Natural killer cell (primary cell): ENCODE results near the gene GPR146. TPM values are rescaled to one million over a fixed set of nuclear protein-coding genes. Genes with fewer than 3 reads are reported as not detected.

Experiments used
- ATAC-seq, 3 donors: fragments of 150-1000 bp in 2 of 3; fragments of 200-7000 bp in 1 of 3; cut with Tn5 transposase; 1 replicate in 1 of 3; 2 replicates in 2 of 3; pipeline ENCODE4 v1.10.0; 2021; ENCODE audit warnings: mild to moderate bottlenecking in 2 of 3, moderate library complexity in 2 of 3
- DNase-seq, 2 donors: peaks; one replicate each; pipeline versions ENCODE4 v3.0.0 to v3.0.0-alpha.2; 2013 to 2021; ENCODE audit warnings: mixed read lengths in 1 of 2
- H3K27ac ChIP-seq: one replicate; pipeline ENCODE4 v1.5.1; 2013; ENCODE audit warnings: mild to moderate bottlenecking, low read length
- H3K27me3 ChIP-seq: one replicate; pipeline ENCODE4 v1.6.1; 2013; ENCODE audit warnings: low read length; ENCODE audit not compliant: control insufficient read depth, insufficient read depth
- H3K36me3 ChIP-seq: one replicate; pipeline ENCODE4 v1.6.1; 2013; ENCODE audit warnings: low read length; ENCODE audit not compliant: control insufficient read depth, insufficient read depth
- H3K4me1 ChIP-seq: one replicate; pipeline ENCODE4 v1.6.1; 2013; ENCODE audit warnings: low read length; ENCODE audit not compliant: control insufficient read depth, insufficient read depth
- H3K4me3 ChIP-seq: one replicate; pipeline ENCODE4 v1.5.1; 2013; ENCODE audit warnings: low read length
- H3K9me3 ChIP-seq: one replicate; pipeline ENCODE4 v1.6.1; 2013; ENCODE audit warnings: low read length; ENCODE audit not compliant: control insufficient read depth, insufficient read depth
- H3K27ac Mint-ChIP-seq, 2 donors: one replicate each; pipeline ENCODE4 v1.8.0; 2022; ENCODE audit warnings: mild to moderate bottlenecking in 2 of 2, mixed read lengths in 2 of 2, moderate library complexity in 1 of 2
- H3K27me3 Mint-ChIP-seq, 2 donors: one replicate each; pipeline ENCODE4 v1.8.0; 2022; ENCODE audit warnings: low read depth in 2 of 2, mixed read lengths in 2 of 2
- H3K36me3 Mint-ChIP-seq: one replicate; pipeline ENCODE4 v1.8.0; 2022; ENCODE audit warnings: mixed read lengths
- H3K4me1 Mint-ChIP-seq, 2 donors: one replicate each; pipeline ENCODE4 v1.8.0; 2022; ENCODE audit warnings: mixed read lengths in 2 of 2
- H3K4me3 Mint-ChIP-seq: one replicate; pipeline ENCODE4 v1.8.0; 2022; ENCODE audit warnings: mild to moderate bottlenecking, moderate library complexity, mixed read lengths
- H3K9me3 Mint-ChIP-seq, 2 donors: one replicate each; pipeline ENCODE4 v1.8.0; 2022; ENCODE audit warnings: mixed read lengths in 2 of 2
- CTCF ChIP-seq: fragments of 200-600 bp; IDR thresholded peaks from one replicate; pipeline ENCODE4 v1.8.0; 2022; ENCODE audit warnings: antibody characterized with exemption
- WGBS: methylation state at CpG from one replicate; pipeline ENCODE4 v1.1.7; 2013; ENCODE audit warnings: missing lambda C conversion rate; ENCODE audit not compliant: insufficient coverage; 5-methylcytosine and 5-hydroxymethylcytosine counted together
- intact Hi-C: fragments of 100-400 bp; cut with micrococcal nuclease; formaldehyde crosslinking; loops from one replicate; pipeline ENCODE4 v1.14.2; 2022
- total RNA-seq, 4 donors: library from RNA; stranded (reverse); fragments of 120-200 nt in 1 of 4; gene quantifications; one replicate each; pipeline versions ENCODE4 v1.2.3 to v1.2.4, GENCODE V29; 2013 to 2022

GPR146 gene
- total RNA-seq, 3 donors from 2014 or later (not counting 1 experiment from before 2014, with no cell fraction given): 2.3 to 4.5 (median 2.5) TPM

GRCh38 chr7:1049006-1049741 is 4.8 kb downstream of the GPR146 start:
- H3K27ac ChIP-seq: no peak overlapping the region
- H3K4me3 ChIP-seq: no peak overlapping the region
- no peak overlapping the region for H3K4me3 Mint-ChIP-seq
- WGBS: 43% methylated on average over 23 of the region's 23 CpGs
- no peak for ATAC-seq
- peaks cover 0 to 5% of the 10 kb centered on the region in 2 donors for H3K27me3 Mint-ChIP-seq
- peaks cover 34% of the 10 kb centered on the region for H3K4me1 ChIP-seq
- intact Hi-C loops: no loop called here
- no peaks in the 10 kb centered on the region for H3K36me3 ChIP-seq
- H3K9me3 ChIP-seq: no peaks in the 10 kb centered on the region
- H3K9me3 Mint-ChIP-seq: no peaks in the 10 kb centered on the region
- H3K27ac Mint-ChIP-seq: no peak overlapping the region
- H3K36me3 Mint-ChIP-seq: no peaks in the 10 kb centered on the region
- peaks cover 3% of the 10 kb centered on the region for H3K27me3 ChIP-seq
- DNase-seq: no peak
- H3K4me1 Mint-ChIP-seq: peaks cover 12 to 19% of the 10 kb centered on the region in 2 donors
- no peak for TF ChIP-seq CTCF

- Histone ChIP-seq H3K27me3 (peaks cover 3% of the 10 kb centered on the region), H3K36me3 (no peaks in the 10 kb centered on the region), H3K27ac (no peak overlapping the region), H3K4me1 (peaks cover 34% of the 10 kb centered on the region), H3K9me3 (no peaks in the 10 kb centered on the region), H3K4me3 (no peak overlapping the region)
- Mint-ChIP-seq H3K27me3 (peaks cover 0 to 8% of the 10 kb centered on the region in 2 donors), H3K4me1 (peaks cover 11 to 20% of the 10 kb centered on the region in 2 donors), H3K9me3 (no peaks in the 10 kb centered on the region), H3K36me3 (no peaks in the 10 kb centered on the region), H3K4me3 (no peak overlapping the region), H3K27ac (no peak overlapping the region)
- WGBS: 63% methylated on average over 8 of the region's 8 CpGs
- TF ChIP-seq CTCF: no peak
- no peak for ATAC-seq
- DNase-seq: no peak
- intact Hi-C loops: no loop called here
These were observed 5.5 kb downstream of the GPR146 start for GRCh38 chr7:1049801-1050200.

GRCh38 chr7:1050254-1050906 is 6.0 kb downstream of the GPR146 start:
- Mint-ChIP-seq H3K4me1 (peaks cover 5 to 20% of the 10 kb centered on the region in 2 donors), H3K27ac (no peak overlapping the region), H3K27me3 (peaks cover 0 to 13% of the 10 kb centered on the region in 2 donors), H3K9me3 (no peaks in the 10 kb centered on the region), H3K36me3 (no peaks in the 10 kb centered on the region), H3K4me3 (no peak overlapping the region)
- no peak overlapping the region for H3K27ac ChIP-seq
- 90% methylated on average over 30 of the region's 30 CpGs for WGBS
- no peaks in the 10 kb centered on the region for H3K9me3 ChIP-seq
- no peak for TF ChIP-seq CTCF
- peaks cover 3% of the 10 kb centered on the region for H3K27me3 ChIP-seq
- H3K4me1 ChIP-seq: peaks cover 34% of the 10 kb centered on the region
- H3K4me3 ChIP-seq: no peak overlapping the region
- ATAC-seq: no peak
- no peak for DNase-seq
- intact Hi-C loops: no loop called here
- H3K36me3 ChIP-seq: no peaks in the 10 kb centered on the region
